Osteocyte (in vitro differentiated cells): ENCODE results near the gene BRD3. TPM values are rescaled to one million over a fixed set of nuclear protein-coding genes. Genes with fewer than 3 reads are reported as not detected.
A peak's percentile ranks its signal among the peaks of the same experiment; 100 is the strongest.
"Not testable (repeated sequence)": the region's sequence is repeated elsewhere in the genome, so short reads cannot be mapped to it uniquely, and the experiment has no call there.

Source experiments
- DNase-seq: peaks from one replicate; pipeline ENCODE4 v3.0.0; 2021; ENCODE audit warnings: mixed read lengths; ENCODE audit not compliant: unreplicated experiment; ENCODE audit errors: extremely low spot score
- H3K27ac Mint-ChIP-seq: one replicate; pipeline ENCODE4 v1.8.0; 2021; ENCODE audit warnings: mild to moderate bottlenecking, mixed read lengths; ENCODE audit not compliant: unreplicated experiment
- H3K27me3 Mint-ChIP-seq: one replicate; pipeline ENCODE4 v1.8.0; 2021; ENCODE audit warnings: mixed read lengths; ENCODE audit not compliant: unreplicated experiment
- H3K36me3 Mint-ChIP-seq: one replicate; pipeline ENCODE4 v1.8.0; 2021; ENCODE audit warnings: mixed read lengths; ENCODE audit not compliant: unreplicated experiment
- H3K4me1 Mint-ChIP-seq: one replicate; pipeline ENCODE4 v1.8.0; 2021; ENCODE audit warnings: mixed read lengths; ENCODE audit not compliant: unreplicated experiment
- H3K4me3 Mint-ChIP-seq: one replicate; pipeline ENCODE4 v1.8.0; 2021; ENCODE audit warnings: mild to moderate bottlenecking, moderate library complexity, mixed read lengths; ENCODE audit not compliant: unreplicated experiment
- H3K9me3 Mint-ChIP-seq: one replicate; pipeline ENCODE4 v1.8.0; 2021; ENCODE audit warnings: mixed read lengths; ENCODE audit not compliant: unreplicated experiment
- long read RNA-seq: library from polyadenylated mRNA; unstranded; transcript quantifications from one replicate; pipeline ENCODE4 v2.0.0, GENCODE V29; 2021
- total RNA-seq: library from RNA; stranded (reverse); gene quantifications from 2 replicates; pipeline ENCODE4 v1.2.1, GENCODE V29; 2021
- TF ChIP-seq, protein P1 (sequence below): fragments of 200-600 bp; sonication (generic); IDR thresholded peaks from 2 replicates; pipeline ENCODE4 v1.5.0; 2021; ENCODE audit warnings: antibody characterized with exemption, mild to moderate bottlenecking, moderate library complexity

Gene BRD3
- total RNA-seq: 56.2 and 63.8 TPM in 2 replicates
- long read RNA-seq, partial matches to known transcripts: 3 of 31 reads
- long read RNA-seq, other reads (novel, unspliced or antisense): 27 of 31 reads

DNA sequence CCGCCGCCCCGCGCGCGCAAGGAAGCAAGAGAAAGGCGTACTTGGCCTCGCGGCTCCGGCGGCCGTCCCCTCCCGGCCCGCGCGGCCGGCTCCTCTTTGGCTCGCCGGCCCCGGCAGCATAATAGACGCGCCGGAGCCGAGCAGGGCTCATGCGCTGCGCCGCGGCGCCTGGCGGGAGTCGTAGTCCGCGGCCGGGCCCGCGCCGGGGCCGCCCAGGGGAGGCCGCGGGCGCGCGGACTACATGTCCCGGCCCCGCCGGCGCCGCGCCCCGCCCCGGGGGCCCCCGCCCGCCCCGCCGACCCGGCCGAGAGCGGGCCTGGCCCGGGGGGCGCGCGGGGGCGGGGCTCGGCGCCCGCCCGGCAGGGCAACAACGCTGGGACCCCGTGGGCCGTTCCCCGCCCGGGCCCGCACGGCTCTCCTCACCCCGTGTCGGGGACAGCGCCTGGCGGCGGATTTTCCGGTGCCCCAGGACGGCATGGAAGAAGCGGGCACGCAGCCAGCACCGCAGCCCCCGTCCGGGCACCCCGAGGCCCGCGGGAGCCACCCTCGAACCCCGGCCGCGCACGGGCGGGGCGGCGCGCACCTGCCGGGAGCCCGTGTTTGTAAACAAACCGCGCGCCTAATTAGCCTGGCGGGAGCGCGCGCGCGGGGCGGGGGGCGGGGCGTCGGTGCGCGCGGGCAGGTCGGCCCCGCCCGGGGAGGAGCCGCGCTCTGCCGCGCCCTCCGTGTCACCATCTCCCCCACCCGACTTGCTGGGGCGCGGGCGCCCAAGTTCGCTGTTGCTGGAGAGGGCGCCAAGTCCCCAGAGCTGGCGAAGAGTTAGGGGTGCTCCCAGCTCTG is at the start of gene BRD3:
Gene BRD3, minus strand, starts transcription at position 123 of the 840 bp plus-strand sequence. CDS start 14,549 bp downstream, outside the sequence.
- TF ChIP-seq, protein P1, sequence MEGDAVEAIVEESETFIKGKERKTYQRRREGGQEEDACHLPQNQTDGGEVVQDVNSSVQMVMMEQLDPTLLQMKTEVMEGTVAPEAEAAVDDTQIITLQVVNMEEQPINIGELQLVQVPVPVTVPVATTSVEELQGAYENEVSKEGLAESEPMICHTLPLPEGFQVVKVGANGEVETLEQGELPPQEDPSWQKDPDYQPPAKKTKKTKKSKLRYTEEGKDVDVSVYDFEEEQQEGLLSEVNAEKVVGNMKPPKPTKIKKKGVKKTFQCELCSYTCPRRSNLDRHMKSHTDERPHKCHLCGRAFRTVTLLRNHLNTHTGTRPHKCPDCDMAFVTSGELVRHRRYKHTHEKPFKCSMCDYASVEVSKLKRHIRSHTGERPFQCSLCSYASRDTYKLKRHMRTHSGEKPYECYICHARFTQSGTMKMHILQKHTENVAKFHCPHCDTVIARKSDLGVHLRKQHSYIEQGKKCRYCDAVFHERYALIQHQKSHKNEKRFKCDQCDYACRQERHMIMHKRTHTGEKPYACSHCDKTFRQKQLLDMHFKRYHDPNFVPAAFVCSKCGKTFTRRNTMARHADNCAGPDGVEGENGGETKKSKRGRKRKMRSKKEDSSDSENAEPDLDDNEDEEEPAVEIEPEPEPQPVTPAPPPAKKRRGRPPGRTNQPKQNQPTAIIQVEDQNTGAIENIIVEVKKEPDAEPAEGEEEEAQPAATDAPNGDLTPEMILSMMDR: peak; percentile 10
- Mint-ChIP-seq H3K4me3 (peak within 1 kb of the TSS; percentile 77), H3K9me3 (no peaks in the 10 kb centered on the region), H3K27ac (peak within 1 kb of the TSS; percentile 83), H3K36me3 (peaks cover 4% of the 10 kb centered on the region), H3K27me3 (peaks cover 28% of the 10 kb centered on the region), H3K4me1 (peaks cover 25% of the 10 kb centered on the region)
- DNase-seq: peak; percentile 92

DNA sequence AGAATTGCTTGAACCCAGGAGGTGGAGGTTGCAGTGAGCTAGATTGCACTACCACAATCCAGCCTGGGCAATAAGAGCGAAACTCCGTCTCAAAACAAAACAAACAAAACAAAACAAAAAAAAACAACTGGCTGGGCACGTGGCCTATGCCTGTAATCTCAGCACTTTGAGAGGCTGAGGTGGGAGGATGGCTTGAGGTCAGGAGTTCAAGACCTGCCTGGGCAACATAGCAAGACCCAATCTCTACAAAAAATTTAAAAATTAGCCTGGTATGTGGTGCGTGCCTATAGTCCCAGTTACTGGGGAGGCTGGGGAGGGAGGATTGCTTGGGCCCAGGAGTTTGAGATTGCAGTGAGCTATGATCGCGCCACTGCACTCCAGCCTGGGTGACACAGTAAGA is 44.7 kb upstream of the BRD3 start:
- Mint-ChIP-seq H3K27me3 (peaks cover 3% of the 10 kb centered on the region), H3K9me3 (no peaks in the 10 kb centered on the region), H3K27ac (no peak overlapping the region), H3K36me3 (no peaks in the 10 kb centered on the region), H3K4me3 (no peak overlapping the region), H3K4me1 (peaks cover 4% of the 10 kb centered on the region)
- no peak for DNase-seq
- TF ChIP-seq, protein P1: no peak

DNA sequence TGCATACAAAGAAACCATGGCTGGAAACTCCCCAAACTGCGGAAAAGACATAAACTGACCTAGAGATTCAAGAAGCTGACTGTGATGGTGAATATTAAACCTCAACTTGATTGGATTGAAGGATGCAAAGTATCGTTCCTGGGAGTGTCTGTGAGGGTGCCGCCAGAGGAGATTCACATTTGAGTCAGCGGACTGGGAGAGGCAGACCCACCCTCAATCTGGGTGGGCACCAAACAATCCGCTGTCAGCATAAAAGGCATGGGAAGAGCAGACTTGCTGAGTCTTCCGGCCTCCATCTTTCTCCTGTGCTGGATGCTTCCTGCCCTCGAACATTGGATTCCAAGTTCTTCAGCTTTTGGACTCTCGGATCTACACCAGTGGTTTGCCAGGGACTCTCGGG is 43.2 kb upstream of the BRD3 start:
- TF ChIP-seq, protein P1: no peak
- H3K27ac Mint-ChIP-seq: no peak overlapping the region
- H3K4me3 Mint-ChIP-seq: no peak overlapping the region
- no peaks in the 10 kb centered on the region for H3K36me3 Mint-ChIP-seq
- H3K27me3 Mint-ChIP-seq: peaks cover 9% of the 10 kb centered on the region
- H3K4me1 Mint-ChIP-seq: peaks cover 4% of the 10 kb centered on the region
- DNase-seq: no peak
- no peaks in the 10 kb centered on the region for H3K9me3 Mint-ChIP-seq

DNA sequence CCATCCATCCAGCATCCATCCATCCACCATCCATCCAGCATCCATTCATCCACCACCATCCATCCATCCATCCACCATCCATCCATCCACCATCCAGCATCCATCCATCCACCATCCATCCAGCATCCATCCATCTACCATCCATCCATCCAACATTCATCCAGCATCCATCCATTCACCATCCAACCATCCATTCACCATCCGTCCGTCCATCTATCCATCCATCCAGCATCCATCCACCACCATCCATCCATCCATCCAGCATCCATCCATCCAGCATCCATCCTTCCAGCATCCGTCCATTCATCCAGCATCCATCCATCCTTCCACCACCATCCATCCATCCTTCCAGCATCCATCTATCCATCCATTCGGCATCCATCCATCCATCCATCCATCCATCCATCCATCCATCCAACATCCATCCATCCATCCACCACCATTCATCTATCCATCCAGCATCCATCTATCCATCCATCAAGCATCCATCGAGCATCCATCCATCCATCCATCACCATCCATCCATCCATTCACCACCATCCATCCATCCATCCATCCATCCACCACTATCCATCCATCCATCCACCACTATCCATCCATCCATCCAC is 35.7 kb upstream of the BRD3 start:
- Mint-ChIP-seq H3K9me3 (peaks cover 4% of the 10 kb centered on the region), H3K4me3 (no peak overlapping the region), H3K4me1 (no peaks in the 10 kb centered on the region), H3K27ac (no peak overlapping the region), H3K36me3 (no peaks in the 10 kb centered on the region), H3K27me3 (peaks cover 32% of the 10 kb centered on the region)
- TF ChIP-seq, protein P1: no peak
- DNase-seq: no peak

DNA sequence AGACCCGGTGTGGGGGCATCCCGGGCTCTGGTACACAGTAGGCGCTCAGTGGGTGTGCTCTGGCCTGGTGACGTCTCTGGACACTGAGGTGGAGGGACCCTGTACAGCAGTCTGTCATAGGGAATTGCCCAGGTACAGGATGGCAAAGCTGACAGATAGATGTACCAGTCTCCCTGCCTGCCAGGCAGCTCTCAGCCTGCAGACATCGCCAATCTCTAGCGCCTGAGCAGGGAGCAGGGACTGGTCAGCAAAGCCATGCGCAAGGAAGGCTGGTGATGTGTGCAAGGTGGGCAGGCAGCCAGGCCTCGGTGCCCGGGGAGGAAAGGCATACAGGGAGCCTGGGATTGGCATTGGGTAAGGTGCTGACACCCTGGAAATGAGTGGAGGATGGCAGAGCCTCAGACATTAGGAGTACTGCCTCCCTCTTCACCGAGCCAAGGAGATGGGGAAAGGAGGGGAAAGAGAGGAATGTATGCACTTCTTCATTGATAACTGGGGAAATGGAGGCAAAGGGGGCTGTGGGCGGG is 33.9 kb upstream of the BRD3 start:
- TF ChIP-seq, protein P1: no peak
- no peak overlapping the region for H3K4me3 Mint-ChIP-seq
- peaks cover 4% of the 10 kb centered on the region for H3K9me3 Mint-ChIP-seq
- H3K4me1 Mint-ChIP-seq: no peaks in the 10 kb centered on the region
- H3K36me3 Mint-ChIP-seq: no peaks in the 10 kb centered on the region
- H3K27me3 Mint-ChIP-seq: peaks cover 25% of the 10 kb centered on the region
- no peak for DNase-seq
- H3K27ac Mint-ChIP-seq: no peak overlapping the region

DNA sequence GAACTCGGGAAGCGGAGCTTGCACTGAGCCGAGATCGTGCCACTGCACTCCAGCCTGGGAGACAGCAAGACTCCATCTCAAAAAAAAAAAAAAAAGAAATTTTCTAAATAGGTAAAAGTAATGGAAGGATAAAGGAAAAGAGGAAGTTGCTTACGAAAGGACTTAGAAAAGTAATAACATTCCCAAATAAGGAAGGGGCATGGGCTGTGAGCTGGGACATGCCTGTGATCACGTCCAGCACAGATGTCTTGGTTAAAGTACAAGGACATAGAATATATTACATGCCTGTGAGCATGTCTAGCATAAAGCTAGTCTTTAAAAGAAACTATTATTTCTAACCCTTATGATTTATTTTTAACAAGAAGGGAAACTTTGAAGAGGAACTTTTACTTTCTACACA is 33.3 kb upstream of the BRD3 start:
- H3K4me1 Mint-ChIP-seq, H3K36me3 Mint-ChIP-seq, H3K4me3 Mint-ChIP-seq, H3K9me3 Mint-ChIP-seq, H3K27ac Mint-ChIP-seq, DNase-seq: not testable (repeated sequence)
- peaks cover 25% of the 10 kb centered on the region for H3K27me3 Mint-ChIP-seq
